Sigmoid colon (tissue), 4 donors: Measurements from ENCODE around the gene NUDT14.

Source experiments
- POLR2AphosphoS5 ChIP-seq, 4 donors: sonication (generic); formaldehyde crosslinking; IDR thresholded peaks; one replicate each; pipeline ENCODE4 v1.6.1; 2017; ENCODE audit warnings: antibody characterized with exemption in 4 of 4
- TF ChIP-seq, protein P1 (sequence below), 4 experiments: fragments of 450-650 bp in 3 of 4; fragments of 200-600 bp in 1 of 4; IDR thresholded peaks; one replicate each; pipeline ENCODE4 v1.5.1; 2016 to 2019; ENCODE audit warnings: antibody characterized with exemption in 4 of 4, mild to moderate bottlenecking in 3 of 4, moderate library complexity in 2 of 4

DNA sequence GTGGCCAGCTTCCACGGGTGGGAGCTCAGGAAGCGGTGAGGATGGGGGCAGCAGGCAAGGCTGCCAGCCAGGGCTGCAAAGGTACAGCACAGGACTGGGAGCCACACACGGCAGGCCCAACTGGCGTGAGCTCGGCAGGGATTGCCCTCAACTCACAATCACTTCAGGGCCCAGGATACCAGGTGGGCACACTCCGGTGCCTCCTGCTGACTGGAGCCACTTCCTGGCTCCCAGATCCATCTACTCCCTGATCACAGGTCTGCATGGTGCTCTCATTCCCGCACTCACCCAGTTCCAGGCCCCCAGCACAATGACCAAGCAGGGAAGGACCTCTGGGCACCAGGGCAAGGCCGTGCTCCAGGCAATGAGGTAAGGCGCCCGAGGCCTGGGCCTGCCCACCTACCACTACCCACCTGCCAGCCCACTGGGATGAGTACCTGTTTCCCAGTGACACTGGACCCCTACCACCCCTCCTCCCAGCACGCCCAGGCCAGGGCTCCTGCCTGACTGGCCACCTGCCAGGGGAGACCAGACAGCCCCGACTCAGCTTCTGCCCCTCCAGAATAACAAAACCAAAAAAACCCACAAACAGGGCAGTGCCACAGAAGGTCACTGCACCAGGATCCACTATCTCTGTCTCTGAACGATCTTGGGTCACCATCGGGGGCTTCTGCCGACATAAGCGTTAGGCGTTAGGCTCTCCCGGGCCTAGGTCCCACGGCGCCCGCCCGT is 14.4 kb downstream of the NUDT14 start:
- TF ChIP-seq, protein P1, sequence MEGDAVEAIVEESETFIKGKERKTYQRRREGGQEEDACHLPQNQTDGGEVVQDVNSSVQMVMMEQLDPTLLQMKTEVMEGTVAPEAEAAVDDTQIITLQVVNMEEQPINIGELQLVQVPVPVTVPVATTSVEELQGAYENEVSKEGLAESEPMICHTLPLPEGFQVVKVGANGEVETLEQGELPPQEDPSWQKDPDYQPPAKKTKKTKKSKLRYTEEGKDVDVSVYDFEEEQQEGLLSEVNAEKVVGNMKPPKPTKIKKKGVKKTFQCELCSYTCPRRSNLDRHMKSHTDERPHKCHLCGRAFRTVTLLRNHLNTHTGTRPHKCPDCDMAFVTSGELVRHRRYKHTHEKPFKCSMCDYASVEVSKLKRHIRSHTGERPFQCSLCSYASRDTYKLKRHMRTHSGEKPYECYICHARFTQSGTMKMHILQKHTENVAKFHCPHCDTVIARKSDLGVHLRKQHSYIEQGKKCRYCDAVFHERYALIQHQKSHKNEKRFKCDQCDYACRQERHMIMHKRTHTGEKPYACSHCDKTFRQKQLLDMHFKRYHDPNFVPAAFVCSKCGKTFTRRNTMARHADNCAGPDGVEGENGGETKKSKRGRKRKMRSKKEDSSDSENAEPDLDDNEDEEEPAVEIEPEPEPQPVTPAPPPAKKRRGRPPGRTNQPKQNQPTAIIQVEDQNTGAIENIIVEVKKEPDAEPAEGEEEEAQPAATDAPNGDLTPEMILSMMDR (IDR thresholded peaks at IDR 0.05): no peak
- no peak for TF ChIP-seq POLR2AphosphoS5 (IDR thresholded peaks at IDR 0.05)
